Retina (tissue), 1 donor: ENCODE measurements around the gene SLC38A3.

Experiments
- DNase-seq: peaks from one replicate; pipeline ENCODE4 v3.0.0-alpha.2; 2016

The SLC38A3 gene

DNA sequence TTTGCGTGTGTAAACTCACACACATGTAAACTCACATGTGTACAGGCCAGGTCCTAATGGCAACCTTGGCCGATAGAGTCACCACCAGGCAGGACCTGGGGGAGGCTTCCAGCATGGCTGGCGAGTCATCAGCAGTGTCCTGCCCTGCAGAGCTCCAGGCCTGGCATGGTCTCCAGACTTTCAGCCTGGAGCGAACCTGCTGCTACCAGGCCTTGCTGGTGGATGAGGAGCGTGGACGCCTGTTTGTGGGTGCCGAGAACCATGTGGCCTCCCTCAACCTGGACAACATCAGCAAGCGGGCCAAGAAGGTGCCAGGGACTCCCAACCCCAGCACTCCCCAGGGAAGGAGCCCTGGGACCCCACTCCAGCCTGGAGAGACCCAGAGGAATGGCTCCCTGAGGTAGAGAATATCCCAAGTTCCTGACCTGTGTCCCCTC is 64.9 kb downstream of the SLC38A3 start:
- no peak for DNase-seq

DNA sequence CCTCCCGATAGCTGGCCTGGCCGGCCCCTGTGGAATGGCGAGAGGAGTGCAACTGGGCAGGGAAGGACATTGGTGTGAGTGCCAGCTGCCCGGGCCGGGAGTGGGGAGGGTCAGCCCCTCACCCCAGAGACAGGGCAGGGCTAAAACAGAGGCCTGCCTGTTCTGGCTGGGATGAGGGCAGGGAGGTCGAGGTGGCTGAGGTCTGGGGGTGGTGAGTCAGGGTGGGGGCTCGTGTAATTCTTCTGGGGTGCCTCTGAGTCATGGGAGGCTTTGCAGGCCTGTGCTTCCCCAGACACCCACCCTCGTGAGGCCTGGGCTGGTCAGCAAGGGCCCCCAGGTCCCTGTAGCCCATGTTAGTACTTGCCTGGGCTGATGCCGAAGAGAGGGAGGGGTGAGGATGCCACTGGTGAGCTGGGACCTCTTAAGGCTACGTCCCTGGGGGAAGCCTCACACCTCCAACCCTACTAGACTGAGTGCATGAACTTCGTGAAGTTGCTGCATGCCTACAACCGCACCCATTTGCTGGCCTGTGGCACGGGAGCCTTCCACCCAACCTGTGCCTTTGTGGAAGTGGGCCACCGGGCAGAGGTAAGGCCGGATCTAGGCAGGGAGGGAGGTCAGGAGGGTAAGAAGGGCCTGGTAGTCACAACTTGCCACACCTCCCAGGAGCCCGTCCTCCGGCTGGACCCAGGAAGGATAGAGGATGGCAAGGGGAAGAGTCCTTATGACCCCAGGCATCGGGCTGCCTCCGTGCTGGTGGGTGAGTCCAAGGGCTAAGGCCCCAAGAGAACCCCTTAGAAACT is 65.6 kb downstream of the SLC38A3 start:
- DNase-seq: no peak
